GM23248 (cell line): Measurements from ENCODE around the gene IL21R.
"Not testable (repeated sequence)": the region's sequence is repeated elsewhere in the genome, so short reads cannot be mapped to it uniquely, and the experiment has no call there.

Source experiments
- EZH2 ChIP-seq: fragments of 200-600 bp; sonication (generic); IDR thresholded peaks from 2 replicates; pipeline ENCODE4 v1.6.1; 2018; ENCODE audit warnings: antibody characterized with exemption, mild to moderate bottlenecking; ENCODE audit not compliant: insufficient read depth, poor library complexity, severe bottlenecking
- EZH2phosphoT487 ChIP-seq: fragments of 200-600 bp; sonication (generic); IDR thresholded peaks from 2 replicates; pipeline ENCODE4 v1.6.1; 2018; ENCODE audit warnings: antibody characterized with exemption, moderate library complexity, mild to moderate bottlenecking, low read depth; ENCODE audit not compliant: insufficient read depth

DNA sequence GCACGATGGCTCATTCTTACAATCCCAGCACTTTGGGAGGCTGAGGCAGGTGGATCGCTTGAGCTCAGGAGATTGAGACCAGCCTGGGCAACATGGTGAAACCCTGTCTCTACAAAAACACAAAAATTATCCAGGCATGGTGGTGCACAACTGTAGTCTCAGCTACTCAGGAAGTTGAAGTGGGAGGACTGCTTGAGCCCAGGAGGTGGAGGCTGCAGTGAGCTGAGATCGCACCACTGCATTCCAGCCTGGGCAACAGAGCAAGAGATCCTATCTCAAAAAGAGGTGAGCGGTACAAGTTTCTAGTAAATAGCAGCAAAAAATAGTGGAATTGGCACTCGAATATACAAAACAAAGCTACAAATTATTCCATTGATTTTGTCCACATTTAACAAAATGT is 31.2 kb downstream of the IL21R start:
- TF ChIP-seq EZH2, EZH2phosphoT487: not testable (repeated sequence)
